Keratinocyte (primary cell): ENCODE results near the gene TMEM181.

ENCODE experiments used
- CTCF ChIP-seq, 3 experiments: IDR thresholded peaks in 1 of 3; conservative IDR thresholded peaks in 1 of 3; optimal IDR thresholded peaks in 1 of 3; 2 replicates in 2 of 3; 3 replicates in 1 of 3; pipeline versions ENCODE3 to v1.5.1; 2011; ENCODE audit warnings: low read length in 3 of 3, mild to moderate bottlenecking in 3 of 3, moderate library complexity in 2 of 3, control low read depth in 1 of 3, inconsistent platforms in 1 of 3; ENCODE audit not compliant: insufficient read depth in 2 of 3; ENCODE audit errors: extremely low read depth in 1 of 3
- EZH2 ChIP-seq: IDR thresholded peaks from one replicate; pipeline ENCODE4 v1.6.1; 2012; ENCODE audit warnings: inconsistent platforms, mild to moderate bottlenecking, low read length, moderate library complexity

GRCh38 chr6:158558415-158559306 is 1.2 kb upstream of the TMEM181 start:
- TF ChIP-seq CTCF (optimal IDR thresholded peaks at IDR 0.05 in 1 of 3, IDR thresholded peaks at IDR 0.05 in 1 of 3, conservative IDR thresholded peaks at IDR 0.05 in 1 of 3; ENCODE audit: extremely low read depth in 1 of 3, insufficient read depth in 2 of 3, low read length in 3 of 3) (no peak), EZH2 (no peak)
